M059J (cell line): ENCODE results near the gene DSG3. TPM values are rescaled to one million over a fixed set of nuclear protein-coding genes. Genes with fewer than 3 reads are reported as not detected.
A peak's percentile ranks its signal among the peaks of the same experiment; 100 is the strongest.

Experiments
- DNase-seq: peaks from one replicate; pipeline ENCODE4 v3.0.0-alpha.2; 2012; ENCODE audit warnings: low read depth
- total RNA-seq: library from RNA; depleted of rRNA; stranded (reverse); fragments of >200 nt; shearing (Covaris generic); gene quantifications from 2 replicates; pipeline ENCODE4 v1.2.3, GENCODE V29; 2014; rRNA removed

The DSG3 gene
- not detected in 2 replicates for total RNA-seq

GRCh38 chr18:31447530-31448191 is at the start of gene DSG3:
Gene DSG3, plus strand, starts transcription at chr18:31447741. Its CDS starts 137 bp downstream, at chr18:31447878.
- no peak for DNase-seq

GRCh38 chr18:31398191-31398590 is 49.4 kb upstream of the DSG3 start:
- DNase-seq: no peak

- DNase-seq: peak; percentile 7
Observed at GRCh38 chr18:31399306-31400032, 48.1 kb upstream of the DSG3 start.

- DNase-seq: no peak
Observed at GRCh38 chr18:31401156-31402025, 46.1 kb upstream of the DSG3 start.

GRCh38 chr18:31402026-31402373 is 45.5 kb upstream of the DSG3 start:
- DNase-seq: no peak

- DNase-seq: no peak
Observed at GRCh38 chr18:31403409-31403808, 44.1 kb upstream of the DSG3 start.

- DNase-seq: no peak
Observed at GRCh38 chr18:31407649-31408048, 39.9 kb upstream of the DSG3 start.

- no peak for DNase-seq
Observed at GRCh38 chr18:31409276-31409675, 38.3 kb upstream of the DSG3 start.

GRCh38 chr18:31410716-31411483 is 36.6 kb upstream of the DSG3 start:
- no peak for DNase-seq

- DNase-seq: no peak
Observed at GRCh38 chr18:31413137-31413536, 34.4 kb upstream of the DSG3 start.

- no peak for DNase-seq
Observed at GRCh38 chr18:31417850-31418249, 29.7 kb upstream of the DSG3 start.

GRCh38 chr18:31419457-31419932 is 28.0 kb upstream of the DSG3 start:
- DNase-seq: no peak

GRCh38 chr18:31420032-31420431 is 27.5 kb upstream of the DSG3 start:
- no peak for DNase-seq

- DNase-seq: no peak
Observed at GRCh38 chr18:31420524-31420923, 27.0 kb upstream of the DSG3 start.

GRCh38 chr18:31424383-31424988 is 23.1 kb upstream of the DSG3 start:
- DNase-seq: no peak

GRCh38 chr18:31426021-31426420 is 21.5 kb upstream of the DSG3 start:
- DNase-seq: no peak

GRCh38 chr18:31426871-31427406 is 20.6 kb upstream of the DSG3 start:
- no peak for DNase-seq

GRCh38 chr18:31428211-31428610 is 19.3 kb upstream of the DSG3 start:
- DNase-seq: no peak

- no peak for DNase-seq
Observed at GRCh38 chr18:31429623-31430022, 17.9 kb upstream of the DSG3 start.

- no peak for DNase-seq
Observed at GRCh38 chr18:31430072-31430471, 17.5 kb upstream of the DSG3 start.

GRCh38 chr18:31430554-31430953 is 17.0 kb upstream of the DSG3 start:
- no peak for DNase-seq
